PC-3 (cell line): ENCODE measurements around the gene TUBGCP5. TPM values are rescaled to one million over a fixed set of nuclear protein-coding genes. Genes with fewer than 3 reads are reported as not detected.
"Not testable (repeated sequence)": the region's sequence is repeated elsewhere in the genome, so short reads cannot be mapped to it uniquely, and the experiment has no call there.

Source experiments
- ATAC-seq: fragments of 200-7000 bp; cut with Tn5 transposase; 2 replicates; pipeline ENCODE4 v1.9.1; 2020; ENCODE audit warnings: mild to moderate bottlenecking, moderate library complexity
- BruUV-seq: library from RNA; stranded (reverse); fragments of 400-500 nt; replicated peaks from 2 replicates; lab custom pipeline; 2021; lab: Mats Ljungman, UMichigan
- CTCF ChIA-PET: fragments of 300-600 bp; sonication (Branson Sonifier 250); formaldehyde crosslinking; loops from one replicate; lab custom pipeline; 2022; ENCODE audit warnings: antibody characterized with exemption; lab: Charles Lee
- POLR2A ChIA-PET: fragments of 300-600 bp; sonication (Branson Sonifier 250); formaldehyde crosslinking; loops from one replicate; lab custom pipeline; 2022; ENCODE audit warnings: antibody characterized with exemption; ENCODE audit not compliant: unreplicated experiment; lab: Charles Lee
- DNase-seq: peaks from one replicate; pipeline ENCODE4 v3.0.0-alpha.2; 2015
- H2AFZ ChIP-seq: fragments of 300-600 bp; sonication (generic); 2 replicates; pipeline ENCODE4 v1.6.0; 2016; ENCODE audit warnings: antibody characterized with exemption, low read length
- H3F3A ChIP-seq: fragments of 300-600 bp; sonication (generic); one replicate; pipeline ENCODE4 v1.6.0; 2017; ENCODE audit warnings: antibody characterized with exemption, low read length, control low read depth, mild to moderate bottlenecking; ENCODE audit not compliant: unreplicated experiment
- H3K27ac ChIP-seq: fragments of 300-600 bp; sonication (generic); 2 replicates; pipeline ENCODE4 v1.5.1; 2016; ENCODE audit warnings: mild to moderate bottlenecking, low read length
- H3K27me3 ChIP-seq: fragments of 300-600 bp; sonication (generic); 2 replicates; pipeline ENCODE4 v1.6.1; 2016; ENCODE audit warnings: low read length, mixed read lengths
- H3K36me3 ChIP-seq: fragments of 300-600 bp; sonication (generic); 2 replicates; pipeline ENCODE4 v1.6.1; 2016; ENCODE audit warnings: low read depth, mixed run types, low read length, mixed read lengths
- H3K4me1 ChIP-seq: fragments of 300-600 bp; sonication (generic); 2 replicates; pipeline ENCODE4 v1.5.1; 2016; ENCODE audit warnings: low read length; ENCODE audit not compliant: insufficient read depth
- H3K4me2 ChIP-seq: fragments of 300-600 bp; sonication (generic); 2 replicates; pipeline ENCODE4 v1.6.0; 2016; ENCODE audit warnings: low read length
- H3K4me3 ChIP-seq: fragments of 300-600 bp; sonication (generic); 2 replicates; pipeline ENCODE4 v1.5.1; 2016; ENCODE audit warnings: mild to moderate bottlenecking, low read length, mixed read lengths
- H3K79me2 ChIP-seq: fragments of 300-600 bp; sonication (generic); 2 replicates; pipeline ENCODE4 v1.6.1; 2017; ENCODE audit warnings: low read length, mixed read lengths
- H3K9ac ChIP-seq: fragments of 300-600 bp; sonication (generic); 2 replicates; pipeline ENCODE4 v1.6.0; 2016; ENCODE audit warnings: mild to moderate bottlenecking, low read length
- H3K9me2 ChIP-seq: fragments of 300-600 bp; sonication (generic); replicated peaks from 2 replicates; pipeline ENCODE4 v1.6.1; 2016; ENCODE audit warnings: mixed run types, low read length, mixed read lengths
- H3K9me3 ChIP-seq: fragments of 300-600 bp; sonication (generic); 2 replicates; pipeline ENCODE4 v1.6.1; 2016; ENCODE audit warnings: low read length, mixed read lengths
- H4K20me1 ChIP-seq: fragments of 300-600 bp; sonication (generic); 2 replicates; pipeline ENCODE4 v1.6.1; 2016; ENCODE audit warnings: low read length, mixed read lengths
- EZH2 ChIP-seq: fragments of 300-600 bp; sonication (generic); IDR thresholded peaks from one replicate; pipeline ENCODE4 v1.6.1; 2017; ENCODE audit warnings: antibody characterized with exemption, mild to moderate bottlenecking, low read length; ENCODE audit not compliant: unreplicated experiment
- EZH2phosphoT487 ChIP-seq: fragments of 300-600 bp; sonication (generic); IDR thresholded peaks from 2 replicates; pipeline ENCODE4 v1.6.1; 2018; ENCODE audit warnings: mild to moderate bottlenecking, antibody characterized with exemption, low read length, borderline replicate concordance
- intact Hi-C: fragments of 100-400 bp; cut with micrococcal nuclease; formaldehyde crosslinking; loops from 2 replicates; pipeline ENCODE4 v1.9.0; 2023
- total RNA-seq: library from RNA; depleted of rRNA; stranded (reverse); fragments of >200 nt; gene quantifications from 2 replicates; pipeline ENCODE4 v1.2.3, GENCODE V29; 2014
- TF ChIP-seq, protein P1 (sequence below): fragments of 300-600 bp; sonication (generic); conservative IDR thresholded peaks from 2 replicates; pipeline ENCODE4 v1.5.1; 2017; ENCODE audit warnings: antibody characterized with exemption, low read depth, mild to moderate bottlenecking, low read length

TUBGCP5 gene
- total RNA-seq, 1 experiment from 2014 or later: 33.4 TPM

DNA sequence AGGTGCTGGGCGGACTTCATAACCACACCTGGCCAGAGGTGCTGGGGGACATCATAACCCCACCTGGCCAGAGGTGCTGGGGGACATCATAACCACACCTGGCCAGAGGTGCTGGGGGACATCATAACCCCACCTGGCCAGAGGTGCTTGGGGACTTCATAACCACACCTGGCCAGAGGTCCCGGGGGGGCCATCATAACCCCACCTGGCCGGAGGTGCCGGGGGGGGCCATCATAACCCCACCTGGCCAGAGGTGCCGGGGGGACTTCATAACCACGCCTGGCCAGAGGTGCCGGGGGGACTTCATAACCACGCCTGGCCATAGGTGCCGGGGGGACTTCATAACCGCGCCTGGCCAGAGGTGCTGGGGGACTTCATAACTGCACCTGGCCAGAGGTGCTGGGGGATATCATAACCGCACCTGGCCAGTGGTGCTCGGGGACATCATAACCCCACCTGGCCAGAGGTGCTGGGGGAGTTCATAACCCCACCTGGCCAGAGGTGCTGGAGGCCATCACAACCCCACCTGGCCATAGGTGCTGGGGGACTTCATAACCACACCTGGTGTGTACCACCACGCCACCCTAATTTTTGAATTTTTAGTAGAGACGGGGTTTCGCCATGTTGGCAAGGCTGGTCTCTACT is 10.7 kb upstream of the TUBGCP5 start:
- DNase-seq (no peak), ATAC-seq (no peak)
- no peaks in the 10 kb centered on the region for H3F3A ChIP-seq
- intact Hi-C loops: no loop called here
- H3K9me3 ChIP-seq: no peaks in the 10 kb centered on the region
- H3K9ac ChIP-seq: no peak overlapping the region
- no peaks in the 10 kb centered on the region for H3K79me2 ChIP-seq
- H3K9me2 ChIP-seq: no peaks in the 10 kb centered on the region
- H3K4me2 ChIP-seq: no peak overlapping the region
- H3K4me1 ChIP-seq: no peaks in the 10 kb centered on the region
- POLR2A ChIA-PET: no interaction called here
- H3K36me3 ChIP-seq: no peaks in the 10 kb centered on the region
- BruUV-seq: no TSS peak
- H3K27ac ChIP-seq: no peak overlapping the region
- CTCF ChIA-PET: no interaction called here
- no peak overlapping the region for H2AFZ ChIP-seq
- no peak overlapping the region for H3K4me3 ChIP-seq
- H3K27me3 ChIP-seq: peaks cover 23% of the 10 kb centered on the region
- no peak for TF ChIP-seq EZH2
- TF ChIP-seq EZH2phosphoT487: no peak
- TF ChIP-seq, protein P1, sequence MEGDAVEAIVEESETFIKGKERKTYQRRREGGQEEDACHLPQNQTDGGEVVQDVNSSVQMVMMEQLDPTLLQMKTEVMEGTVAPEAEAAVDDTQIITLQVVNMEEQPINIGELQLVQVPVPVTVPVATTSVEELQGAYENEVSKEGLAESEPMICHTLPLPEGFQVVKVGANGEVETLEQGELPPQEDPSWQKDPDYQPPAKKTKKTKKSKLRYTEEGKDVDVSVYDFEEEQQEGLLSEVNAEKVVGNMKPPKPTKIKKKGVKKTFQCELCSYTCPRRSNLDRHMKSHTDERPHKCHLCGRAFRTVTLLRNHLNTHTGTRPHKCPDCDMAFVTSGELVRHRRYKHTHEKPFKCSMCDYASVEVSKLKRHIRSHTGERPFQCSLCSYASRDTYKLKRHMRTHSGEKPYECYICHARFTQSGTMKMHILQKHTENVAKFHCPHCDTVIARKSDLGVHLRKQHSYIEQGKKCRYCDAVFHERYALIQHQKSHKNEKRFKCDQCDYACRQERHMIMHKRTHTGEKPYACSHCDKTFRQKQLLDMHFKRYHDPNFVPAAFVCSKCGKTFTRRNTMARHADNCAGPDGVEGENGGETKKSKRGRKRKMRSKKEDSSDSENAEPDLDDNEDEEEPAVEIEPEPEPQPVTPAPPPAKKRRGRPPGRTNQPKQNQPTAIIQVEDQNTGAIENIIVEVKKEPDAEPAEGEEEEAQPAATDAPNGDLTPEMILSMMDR: no peak
- H4K20me1 ChIP-seq: no peaks in the 10 kb centered on the region

DNA sequence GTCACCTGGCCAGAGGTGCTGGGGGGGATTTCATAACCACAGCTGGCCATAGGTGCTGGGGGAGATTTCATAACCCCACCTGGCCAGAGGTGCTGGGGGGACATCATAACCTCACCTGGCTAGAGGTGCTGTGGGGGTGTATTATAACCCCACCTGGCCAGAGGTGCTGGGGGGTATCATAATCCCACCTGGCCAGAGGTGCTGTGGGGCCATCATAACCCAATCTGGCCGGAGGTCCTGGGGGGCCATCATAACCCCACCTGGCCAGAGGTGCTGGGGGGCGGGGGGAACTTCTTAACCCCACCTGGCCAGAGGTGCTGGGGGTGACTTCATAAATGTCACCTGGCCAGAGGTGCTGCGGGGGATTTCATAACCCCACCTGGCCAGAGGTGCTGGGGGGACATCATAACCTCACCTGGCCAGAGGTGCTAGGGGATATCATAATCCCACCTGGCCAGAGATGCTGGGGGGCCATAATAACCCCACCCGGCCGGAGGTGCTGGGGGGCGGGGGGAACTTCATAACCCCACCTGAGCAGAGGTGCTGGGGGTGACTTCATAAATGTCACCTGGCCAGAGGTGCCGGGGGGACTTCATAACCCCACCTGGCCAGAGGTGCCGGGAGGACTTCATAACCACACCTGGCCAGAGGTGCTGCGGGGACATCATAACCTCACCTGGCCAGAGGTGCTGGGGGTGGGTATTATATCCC is 9.4 kb upstream of the TUBGCP5 start:
- H3K27ac ChIP-seq, H3K9ac ChIP-seq, POLR2A ChIA-PET, H3K9me2 ChIP-seq, H3K4me2 ChIP-seq, DNase-seq, H3K9me3 ChIP-seq, H3K4me1 ChIP-seq, H2AFZ ChIP-seq, intact Hi-C loops, H4K20me1 ChIP-seq, CTCF ChIA-PET, H3K4me3 ChIP-seq, BruUV-seq, H3K79me2 ChIP-seq, ATAC-seq, H3K36me3 ChIP-seq, H3F3A ChIP-seq: not testable (repeated sequence)
- H3K27me3 ChIP-seq: peaks cover 12% of the 10 kb centered on the region; the same call in 1 of the 2 replicates

DNA sequence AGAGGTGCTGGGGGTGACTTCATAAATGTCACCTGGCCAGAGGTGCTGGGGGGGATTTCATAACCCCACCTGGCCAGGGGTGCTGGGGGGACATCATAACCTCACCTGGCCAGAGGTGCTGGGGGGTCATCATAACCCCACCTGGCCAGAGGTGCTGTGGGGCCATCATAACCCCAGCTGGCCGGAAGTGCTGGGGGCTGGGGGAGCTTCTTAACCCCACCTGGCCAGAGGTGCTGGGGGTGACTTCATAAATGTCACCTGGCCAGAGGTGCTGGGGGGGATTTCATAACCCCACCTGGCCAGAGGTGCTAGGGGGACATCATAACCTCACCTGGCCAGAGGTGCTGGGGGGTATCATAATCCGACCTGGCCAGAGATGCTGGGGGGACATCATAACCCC is 4.6 kb upstream of the TUBGCP5 start:
- H3K9me2 ChIP-seq, H3K4me1 ChIP-seq, ATAC-seq, H3K36me3 ChIP-seq, POLR2A ChIA-PET, H3K27me3 ChIP-seq, DNase-seq, H3K4me3 ChIP-seq, H3F3A ChIP-seq, H4K20me1 ChIP-seq, H3K79me2 ChIP-seq, H3K4me2 ChIP-seq, CTCF ChIA-PET, H3K9me3 ChIP-seq, H3K9ac ChIP-seq, intact Hi-C loops, BruUV-seq, H2AFZ ChIP-seq, H3K27ac ChIP-seq: not testable (repeated sequence)

DNA sequence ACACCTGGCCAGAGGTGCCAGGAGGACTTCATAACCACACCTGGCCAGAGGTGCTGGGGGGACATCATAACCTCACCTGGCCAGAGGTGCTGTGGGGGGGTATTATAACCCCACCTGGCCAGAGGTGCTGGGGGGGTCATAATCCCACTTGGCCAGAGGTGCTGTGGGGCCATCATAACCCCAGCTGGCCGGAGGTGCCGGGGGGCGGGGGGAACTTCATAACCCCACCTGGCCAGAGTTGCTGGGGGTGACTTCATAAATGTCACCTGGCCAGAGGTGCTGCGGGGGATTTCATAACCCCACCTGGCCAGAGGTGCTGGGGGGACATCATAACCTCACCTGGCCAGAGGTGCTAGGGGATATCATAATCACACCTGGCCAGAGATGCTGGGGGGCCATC is 4.2 kb upstream of the TUBGCP5 start:
- H3K36me3 ChIP-seq, H4K20me1 ChIP-seq, H3K9me2 ChIP-seq, DNase-seq, H3K4me1 ChIP-seq, H3K9me3 ChIP-seq, H3F3A ChIP-seq, ATAC-seq, H2AFZ ChIP-seq, POLR2A ChIA-PET, H3K27ac ChIP-seq, BruUV-seq, H3K4me3 ChIP-seq, H3K9ac ChIP-seq, CTCF ChIA-PET, H3K27me3 ChIP-seq, H3K4me2 ChIP-seq, H3K79me2 ChIP-seq, intact Hi-C loops: not testable (repeated sequence)

DNA sequence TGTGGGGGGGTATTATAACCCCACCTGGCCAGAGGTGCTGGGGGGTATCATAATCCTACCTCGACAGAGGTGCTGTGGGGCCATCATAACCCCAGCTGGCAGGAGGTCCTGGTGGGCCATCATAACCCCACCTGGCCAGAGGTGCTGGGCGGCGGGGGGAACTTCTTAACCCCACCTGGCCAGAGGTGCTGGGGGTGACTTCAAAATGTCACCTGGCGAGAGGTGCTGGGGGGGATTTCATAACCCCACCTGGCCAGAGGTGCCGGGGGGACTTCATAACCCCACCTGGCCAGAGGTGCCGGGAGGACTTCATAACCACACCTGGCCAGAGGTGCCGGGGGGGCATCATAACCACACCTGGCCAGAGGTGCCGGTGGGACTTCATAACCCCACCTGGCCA is 2.4 kb upstream of the TUBGCP5 start:
- H3K9me2 ChIP-seq, H3F3A ChIP-seq, H3K4me3 ChIP-seq, BruUV-seq, H2AFZ ChIP-seq, intact Hi-C loops, POLR2A ChIA-PET, H4K20me1 ChIP-seq, H3K9ac ChIP-seq, H3K27me3 ChIP-seq, DNase-seq, CTCF ChIA-PET, H3K36me3 ChIP-seq, H3K9me3 ChIP-seq, H3K4me2 ChIP-seq, H3K27ac ChIP-seq, ATAC-seq: not testable (repeated sequence)
- H3K79me2 ChIP-seq: peaks cover 21% of the 10 kb centered on the region
- H3K4me1 ChIP-seq: peaks cover 17% of the 10 kb centered on the region
